ENCODE measurements around the gene COL18A1. TPM values are rescaled to one million over a fixed set of nuclear protein-coding genes. Genes with fewer than 3 reads are reported as not detected.

The COL18A1 gene
- total and polyA plus RNA-seq, 2 experiments from 2014 or later, result 97.1 to 140 TPM

- no peak overlapping the region for H3K4me3 ChIP-seq
- no peak overlapping the region for H3K27ac ChIP-seq
- H3K4me2 ChIP-seq, result no peak overlapping the region
- H3K27me3 ChIP-seq, result no peaks in the 10 kb centered on the region
- 85% methylated on average over 2 of the region's 2 CpGs for WGBS (ENCODE audit: low lambda C conversion rate, missing lambda C conversion rate)
- H3K9me2 ChIP-seq (replicated peaks; ENCODE audit: insufficient read depth), result no peaks in the 10 kb centered on the region
- H3K79me2 ChIP-seq, result no peaks in the 10 kb centered on the region
- no peaks in the 10 kb centered on the region for H3K4me1 ChIP-seq (ENCODE audit: insufficient read depth)
- TF ChIP-seq CTCF (IDR thresholded peaks at IDR 0.05; ENCODE audit: poor library complexity), result no peak
- no peak for TF ChIP-seq EZH2phosphoT487 (IDR thresholded peaks at IDR 0.05; ENCODE audit: low read depth, severe bottlenecking, unreplicated experiment)
- no peak for TF ChIP-seq EZH2 (IDR thresholded peaks at IDR 0.05; ENCODE audit: borderline replicate concordance)
- no peak for DNase-seq (ENCODE audit: low spot score)
- no peaks in the 10 kb centered on the region for H4K20me1 ChIP-seq (ENCODE audit: insufficient read depth, poor library complexity, severe bottlenecking)
- H2AFZ ChIP-seq, result no peak overlapping the region
- peaks cover 4% of the 10 kb centered on the region for H3K9me3 ChIP-seq (ENCODE audit: low read depth)
- no peaks in the 10 kb centered on the region for H3K36me3 ChIP-seq (replicated peaks; ENCODE audit: insufficient read depth, low read depth)
These were observed 7.6 kb upstream of the COL18A1 start for GRCh38 chr21:45397381-45397780.

GRCh38 chr21:45401054-45401518, 3.9 kb upstream of the COL18A1 start:
- Histone ChIP-seq H3K4me2 (no peak overlapping the region), H3K9me2 (replicated peaks; ENCODE audit: insufficient read depth) (no peaks in the 10 kb centered on the region), H3K4me1 (ENCODE audit: insufficient read depth) (peaks cover 11% of the 10 kb centered on the region), H3K4me3 (no peak overlapping the region), H3K27ac (no peak overlapping the region), H3K9me3 (ENCODE audit: low read depth) (peaks cover 4% of the 10 kb centered on the region), H4K20me1 (ENCODE audit: insufficient read depth, poor library complexity, severe bottlenecking) (no peaks in the 10 kb centered on the region), H3K27me3 (no peaks in the 10 kb centered on the region), H2AFZ (no peak overlapping the region), H3K79me2 (peaks cover 3% of the 10 kb centered on the region), H3K36me3 (replicated peaks; ENCODE audit: insufficient read depth, low read depth) (no peaks in the 10 kb centered on the region)
- no peak for DNase-seq (ENCODE audit: low spot score)
- WGBS (ENCODE audit: low lambda C conversion rate, missing lambda C conversion rate), result 91% methylated on average over 2 of the region's 7 CpGs
- no peak for TF ChIP-seq CTCF (IDR thresholded peaks at IDR 0.05; ENCODE audit: poor library complexity)
- TF ChIP-seq EZH2 (IDR thresholded peaks at IDR 0.05; ENCODE audit: borderline replicate concordance), result no peak
- TF ChIP-seq EZH2phosphoT487 (IDR thresholded peaks at IDR 0.05; ENCODE audit: low read depth, severe bottlenecking, unreplicated experiment), result no peak

GRCh38 chr21:45401916-45402900, 2.8 kb upstream of the COL18A1 start:
- Histone ChIP-seq H3K27me3 (no peaks in the 10 kb centered on the region), H3K4me3 (no peak overlapping the region), H3K36me3 (replicated peaks; ENCODE audit: insufficient read depth, low read depth) (no peaks in the 10 kb centered on the region), H4K20me1 (ENCODE audit: insufficient read depth, poor library complexity, severe bottlenecking) (no peaks in the 10 kb centered on the region), H2AFZ (no peak overlapping the region), H3K4me1 (ENCODE audit: insufficient read depth) (peaks cover 20% of the 10 kb centered on the region), H3K79me2 (peaks cover 10% of the 10 kb centered on the region), H3K9me2 (replicated peaks; ENCODE audit: insufficient read depth) (no peaks in the 10 kb centered on the region), H3K4me2 (no peak overlapping the region), H3K27ac (no peak overlapping the region), H3K9me3 (ENCODE audit: low read depth) (peaks cover 4% of the 10 kb centered on the region)
- 92% methylated on average over 17 of the region's 17 CpGs for WGBS (ENCODE audit: low lambda C conversion rate, missing lambda C conversion rate)
- no peak for DNase-seq (ENCODE audit: low spot score)
- TF ChIP-seq CTCF (IDR thresholded peaks at IDR 0.05; ENCODE audit: poor library complexity), result no peak
- TF ChIP-seq EZH2 (IDR thresholded peaks at IDR 0.05; ENCODE audit: borderline replicate concordance), result no peak
- TF ChIP-seq EZH2phosphoT487 (IDR thresholded peaks at IDR 0.05; ENCODE audit: low read depth, severe bottlenecking, unreplicated experiment), result no peak

All from hepatocyte (in vitro differentiated cells).